Activated CD4-positive, alpha-beta T cell treated with anti-CD3 and anti-CD28 coated beads, Interleukin-2, Interleukin-4, amounts not matched to agents 100 ng/mL and 50 ng/mL, durations not matched to agents 16 hours and 8 hours (primary cell): ENCODE data around the gene CD74.

Experiments used
- DNase-seq: peaks from one replicate; pipeline ENCODE4 v3.0.0-alpha.2; 2020; ENCODE audit warnings: low spot score

CD74 gene

GRCh38 chr5:150363185-150363584 is 49.5 kb downstream of the CD74 start:
- no peak for DNase-seq

GRCh38 chr5:150361301-150361700 is 51.4 kb downstream of the CD74 start:
- no peak for DNase-seq

- peak; percentile 34 for DNase-seq
These were observed 54.2 kb downstream of the CD74 start for GRCh38 chr5:150358261-150359095.

GRCh38 chr5:150357326-150358260 is 55.1 kb downstream of the CD74 start, which contains the start of gene TCOF1:
Gene TCOF1, plus strand, starts transcription at chr5:150357697. Its CDS starts 50 bp downstream, at chr5:150357747.
- peak; percentile 98 for DNase-seq

- no peak for DNase-seq
These were observed 56.0 kb downstream of the CD74 start for GRCh38 chr5:150356575-150357294.

- no peak for DNase-seq
These were observed 56.9 kb downstream of the CD74 start for GRCh38 chr5:150355791-150356190.

- DNase-seq: no peak
These were observed 59.6 kb downstream of the CD74 start for GRCh38 chr5:150353032-150353675.

GRCh38 chr5:150352244-150353031 is 60.3 kb downstream of the CD74 start:
- no peak for DNase-seq
